Keratinocyte (primary cell): ENCODE results near the gene SLC10A4. TPM values are rescaled to one million over a fixed set of nuclear protein-coding genes. Genes with fewer than 3 reads are reported as not detected.

ENCODE experiments used
- DNase-seq: peaks from one replicate; pipeline ENCODE4 v3.0.0-alpha.2; 2011; ENCODE audit warnings: low read depth, missing footprints, low spot score
- FAIRE-seq: peaks from 2 replicates; lab custom pipeline; 2011; peaks lifted over from hg19 to GRCh38; lab: Jason Lieb, UNC
- H2AFZ ChIP-seq: 2 replicates; pipeline ENCODE4 v1.6.0; 2012; ENCODE audit warnings: low read length, control low read depth, inconsistent platforms; ENCODE audit not compliant: control insufficient read depth
- H3K27ac ChIP-seq: 2 replicates; pipeline ENCODE4 v1.5.1; 2011; ENCODE audit warnings: low read length; ENCODE audit not compliant: control insufficient read depth, insufficient read depth
- H3K27me3 ChIP-seq: 3 replicates; pipeline ENCODE4 v1.6.0; 2011; ENCODE audit warnings: low read length; ENCODE audit not compliant: control insufficient read depth, insufficient read depth; ENCODE audit errors: extremely low read depth
- H3K36me3 ChIP-seq, 2 experiments: 2 replicates in 1 of 2; 3 replicates in 1 of 2; pipeline ENCODE4 v1.5.1; 2011; ENCODE audit warnings: low read length in 2 of 2, mild to moderate bottlenecking in 1 of 2; ENCODE audit not compliant: control insufficient read depth in 2 of 2, insufficient read depth in 2 of 2; ENCODE audit errors: extremely low read depth in 1 of 2
- H3K4me1 ChIP-seq: 3 replicates; pipeline ENCODE4 v1.5.1; 2011; ENCODE audit warnings: low read length; ENCODE audit not compliant: control insufficient read depth, insufficient read depth; ENCODE audit errors: extremely low read depth
- H3K4me2 ChIP-seq: 3 replicates; pipeline ENCODE4 v1.6.0; 2011; ENCODE audit warnings: low read depth, low read length; ENCODE audit not compliant: control insufficient read depth, insufficient read depth; ENCODE audit errors: extremely low read depth
- H3K4me3 ChIP-seq, 3 experiments: fragments of 200-600 bp in 1 of 3; sonication (generic) in 1 of 3; 2 replicates in 2 of 3; 3 replicates in 1 of 3; pipeline ENCODE4 v1.5.1; 2011 to 2016; ENCODE audit warnings: low read length in 3 of 3, mild to moderate bottlenecking in 3 of 3, control low read depth in 2 of 3, inconsistent platforms in 1 of 3, low read depth in 1 of 3, mixed read lengths in 1 of 3, mixed run types in 1 of 3, moderate library complexity in 1 of 3; ENCODE audit not compliant: control insufficient read depth in 2 of 3, insufficient read depth in 2 of 3; ENCODE audit errors: extremely low read depth in 1 of 3
- H3K79me2 ChIP-seq: 2 replicates; pipeline ENCODE4 v1.6.0; 2012; ENCODE audit warnings: low read length; ENCODE audit not compliant: control insufficient read depth, insufficient read depth
- H3K9ac ChIP-seq: 3 replicates; pipeline ENCODE4 v1.6.0; 2011; ENCODE audit warnings: low read length; ENCODE audit not compliant: control insufficient read depth, insufficient read depth; ENCODE audit errors: extremely low read depth
- H3K9me1 ChIP-seq: 3 replicates; pipeline ENCODE4 v1.6.0; 2011; ENCODE audit warnings: low read length; ENCODE audit not compliant: control insufficient read depth, insufficient read depth; ENCODE audit errors: extremely low read depth
- H3K9me3 ChIP-seq: 2 replicates; pipeline ENCODE4 v1.5.1; 2012; ENCODE audit warnings: low read depth, low read length; ENCODE audit not compliant: control insufficient read depth
- H4K20me1 ChIP-seq: 3 replicates; pipeline ENCODE4 v1.6.0; 2011; ENCODE audit warnings: low read length; ENCODE audit not compliant: control insufficient read depth, insufficient read depth; ENCODE audit errors: extremely low read depth
- EZH2 ChIP-seq: IDR thresholded peaks from one replicate; pipeline ENCODE4 v1.6.1; 2012; ENCODE audit warnings: inconsistent platforms, mild to moderate bottlenecking, low read length, moderate library complexity
- dilution Hi-C: fragments of 300-500 bp; cut with MboI; formaldehyde crosslinking; loops from one replicate; pipeline ENCODE4 v1.7.0; 2020; ENCODE audit warnings: low sequenced_read_pairs; ENCODE audit not compliant: extremely low pct_ligation_motif_present
- polyA plus RNA-seq, 5 experiments: library from polyadenylated mRNA; depleted of rRNA in 3 of 5; stranded (reverse) in 3 of 5; stranded (forward) in 1 of 5; unstranded in 1 of 5; fragments of >200 nt; gene quantifications; 1 replicate in 1 of 5; 2 replicates in 3 of 5; 3 replicates in 1 of 5; pipeline versions ENCODE4 v1.2.1 to v1.2.3, GENCODE V29; 2011 to 2012; ENCODE audit warnings: missing spikeins in 2 of 5, low read depth in 1 of 5, low replicate concordance in 1 of 5
- TF ChIP-seq, protein P1 (sequence below), 3 experiments: IDR thresholded peaks in 1 of 3; conservative IDR thresholded peaks in 1 of 3; optimal IDR thresholded peaks in 1 of 3; 2 replicates in 2 of 3; 3 replicates in 1 of 3; pipeline versions ENCODE3 to v1.5.1; 2011; ENCODE audit warnings: low read length in 3 of 3, mild to moderate bottlenecking in 3 of 3, moderate library complexity in 2 of 3, control low read depth in 1 of 3, inconsistent platforms in 1 of 3; ENCODE audit not compliant: insufficient read depth in 2 of 3; ENCODE audit errors: extremely low read depth in 1 of 3

The SLC10A4 gene
- polyA plus RNA-seq, 1 donor (not counting 4 experiments of a cell fraction or from before 2014, with no cell fraction given), result 0.07 TPM

DNA sequence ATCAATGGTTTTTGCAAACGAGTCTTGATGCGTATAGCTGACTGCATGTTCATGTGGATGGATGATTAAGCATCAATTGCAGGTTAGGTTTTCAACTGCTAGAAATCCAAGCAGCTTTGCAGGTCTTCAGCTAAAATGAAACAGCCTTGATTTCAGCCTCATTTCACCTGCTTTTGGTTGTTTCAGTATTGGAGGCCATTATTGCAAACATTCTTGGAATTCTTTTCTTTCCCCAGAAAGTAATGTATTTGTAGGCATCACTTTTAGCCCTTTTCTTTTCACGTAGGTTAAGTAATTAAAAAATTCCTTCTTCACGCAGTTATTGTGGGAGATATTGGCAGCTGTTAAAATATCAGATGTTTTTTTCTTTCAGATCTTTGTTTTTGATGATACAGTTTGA, 15.8 kb downstream of the SLC10A4 start:
- no peak for DNase-seq
- H3K4me3 ChIP-seq, result no peak overlapping the region
- no peak overlapping the region for H3K4me2 ChIP-seq
- H3K9me1 ChIP-seq, result no peaks in the 10 kb centered on the region
- H3K27ac ChIP-seq, result no peak overlapping the region
- H3K79me2 ChIP-seq, result no peaks in the 10 kb centered on the region
- no peak overlapping the region for H2AFZ ChIP-seq
- H4K20me1 ChIP-seq, result no peaks in the 10 kb centered on the region
- H3K9ac ChIP-seq, result no peak overlapping the region
- dilution Hi-C loops, result no loop called here
- no peaks in the 10 kb centered on the region for H3K4me1 ChIP-seq
- no peaks in the 10 kb centered on the region for H3K27me3 ChIP-seq
- TF ChIP-seq, protein P1, sequence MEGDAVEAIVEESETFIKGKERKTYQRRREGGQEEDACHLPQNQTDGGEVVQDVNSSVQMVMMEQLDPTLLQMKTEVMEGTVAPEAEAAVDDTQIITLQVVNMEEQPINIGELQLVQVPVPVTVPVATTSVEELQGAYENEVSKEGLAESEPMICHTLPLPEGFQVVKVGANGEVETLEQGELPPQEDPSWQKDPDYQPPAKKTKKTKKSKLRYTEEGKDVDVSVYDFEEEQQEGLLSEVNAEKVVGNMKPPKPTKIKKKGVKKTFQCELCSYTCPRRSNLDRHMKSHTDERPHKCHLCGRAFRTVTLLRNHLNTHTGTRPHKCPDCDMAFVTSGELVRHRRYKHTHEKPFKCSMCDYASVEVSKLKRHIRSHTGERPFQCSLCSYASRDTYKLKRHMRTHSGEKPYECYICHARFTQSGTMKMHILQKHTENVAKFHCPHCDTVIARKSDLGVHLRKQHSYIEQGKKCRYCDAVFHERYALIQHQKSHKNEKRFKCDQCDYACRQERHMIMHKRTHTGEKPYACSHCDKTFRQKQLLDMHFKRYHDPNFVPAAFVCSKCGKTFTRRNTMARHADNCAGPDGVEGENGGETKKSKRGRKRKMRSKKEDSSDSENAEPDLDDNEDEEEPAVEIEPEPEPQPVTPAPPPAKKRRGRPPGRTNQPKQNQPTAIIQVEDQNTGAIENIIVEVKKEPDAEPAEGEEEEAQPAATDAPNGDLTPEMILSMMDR (optimal IDR thresholded peaks at IDR 0.05 in 1 of 3, IDR thresholded peaks at IDR 0.05 in 1 of 3, conservative IDR thresholded peaks at IDR 0.05 in 1 of 3; ENCODE audit: extremely low read depth in 1 of 3, insufficient read depth in 2 of 3, low read length in 3 of 3), result no peak
- TF ChIP-seq EZH2, result no peak
- no peak for FAIRE-seq
- H3K36me3 ChIP-seq, result peaks cover 5 to 13% of the 10 kb centered on the region in 2 experiments
- H3K9me3 ChIP-seq, result no peaks in the 10 kb centered on the region

DNA sequence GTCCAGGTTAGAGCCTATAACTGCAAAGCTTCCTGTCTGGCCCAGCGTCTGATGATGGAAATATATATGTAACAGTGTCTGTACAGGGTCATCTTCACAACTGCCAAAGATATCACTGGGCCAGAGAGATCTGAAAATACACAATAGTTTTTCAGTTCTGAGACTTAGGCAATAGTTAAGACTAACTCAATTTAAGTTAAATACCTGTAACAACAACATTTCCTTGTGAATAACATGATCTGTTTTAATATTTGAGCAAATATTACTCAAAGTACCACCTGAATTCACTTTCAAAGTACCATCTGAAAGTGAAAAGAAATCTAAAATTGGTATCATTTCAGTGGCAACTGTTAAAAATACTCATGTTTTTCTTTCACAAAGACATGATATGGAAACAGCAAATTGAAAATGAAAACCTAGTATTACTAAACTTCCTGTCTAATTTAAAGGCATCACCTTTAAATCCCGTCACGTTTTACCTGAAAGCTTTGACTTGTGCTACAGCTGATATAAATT, 16.5 kb downstream of the SLC10A4 start:
- H3K27me3 ChIP-seq, result no peaks in the 10 kb centered on the region
- H3K4me3 ChIP-seq, result no peak overlapping the region
- H3K9me3 ChIP-seq, result no peaks in the 10 kb centered on the region
- H3K36me3 ChIP-seq, result peaks cover 5 to 13% of the 10 kb centered on the region in 2 experiments
- no peaks in the 10 kb centered on the region for H4K20me1 ChIP-seq
- no peak for FAIRE-seq
- no peak overlapping the region for H3K9ac ChIP-seq
- no peak overlapping the region for H3K27ac ChIP-seq
- H3K4me2 ChIP-seq, result no peak overlapping the region
- dilution Hi-C loops, result no loop called here
- no peak overlapping the region for H2AFZ ChIP-seq
- H3K9me1 ChIP-seq, result no peaks in the 10 kb centered on the region
- DNase-seq, result no peak
- no peaks in the 10 kb centered on the region for H3K4me1 ChIP-seq
- H3K79me2 ChIP-seq, result no peaks in the 10 kb centered on the region
- TF ChIP-seq EZH2, result no peak
- TF ChIP-seq, protein P1 (optimal IDR thresholded peaks at IDR 0.05 in 1 of 3, IDR thresholded peaks at IDR 0.05 in 1 of 3, conservative IDR thresholded peaks at IDR 0.05 in 1 of 3; ENCODE audit: extremely low read depth in 1 of 3, insufficient read depth in 2 of 3, low read length in 3 of 3), result no peak
